GM12865 (cell line): ENCODE measurements around the gene TRIO.

Experiments used
- DNase-seq: peaks from one replicate; pipeline ENCODE4 v3.0.0; 2010; ENCODE audit warnings: low read depth
- H3K4me3 ChIP-seq: 2 replicates; pipeline ENCODE4 v1.5.1; 2011; ENCODE audit warnings: mild to moderate bottlenecking, low read depth, low read length, control low read depth
- CTCF ChIP-seq: IDR thresholded peaks from 2 replicates; pipeline ENCODE4 v1.5.1; 2011; ENCODE audit warnings: low read length, control low read depth, low read depth, inconsistent platforms; ENCODE audit not compliant: insufficient read depth; ENCODE audit errors: missing control alignments

Gene TRIO

GRCh38 chr5:14226992-14227391, 83.8 kb downstream of the TRIO start:
- no peak for TF ChIP-seq CTCF
- no peak for DNase-seq
- no peak overlapping the region for H3K4me3 ChIP-seq

- no peak for DNase-seq
- TF ChIP-seq CTCF, result no peak
- H3K4me3 ChIP-seq, result no peak overlapping the region
Measured at GRCh38 chr5:14227513-14227912, 84.4 kb downstream of the TRIO start.

- H3K4me3 ChIP-seq, result no peak overlapping the region
- no peak for DNase-seq
- no peak for TF ChIP-seq CTCF
Measured at GRCh38 chr5:14228219-14228618, 85.1 kb downstream of the TRIO start.

GRCh38 chr5:14229181-14229580, 86.0 kb downstream of the TRIO start:
- TF ChIP-seq CTCF, result no peak
- H3K4me3 ChIP-seq, result no peak overlapping the region
- no peak for DNase-seq

- DNase-seq, result no peak
- no peak for TF ChIP-seq CTCF
- no peak overlapping the region for H3K4me3 ChIP-seq
Measured at GRCh38 chr5:14229734-14230133, 86.6 kb downstream of the TRIO start.

- no peak overlapping the region for H3K4me3 ChIP-seq
- no peak for TF ChIP-seq CTCF
- no peak for DNase-seq
Measured at GRCh38 chr5:14231156-14231555, 88.0 kb downstream of the TRIO start.

- no peak for TF ChIP-seq CTCF
- no peak for DNase-seq
- H3K4me3 ChIP-seq, result no peak overlapping the region
Measured at GRCh38 chr5:14231890-14232289, 88.7 kb downstream of the TRIO start.
